Astrocyte (in vitro differentiated cells and primary cell): Measurements from ENCODE around the gene FAAH2.

Source experiments
- CTCF ChIP-seq: IDR thresholded peaks from 2 replicates; pipeline ENCODE4 v1.5.1; 2011; ENCODE audit warnings: low read depth, mild to moderate bottlenecking, inconsistent platforms, low read length, moderate library complexity; ENCODE audit not compliant: insufficient read depth
- EZH2 ChIP-seq: IDR thresholded peaks from 2 replicates; pipeline ENCODE4 v1.6.1; 2012; ENCODE audit warnings: mild to moderate bottlenecking, low read length, inconsistent platforms; ENCODE audit not compliant: insufficient read depth

DNA sequence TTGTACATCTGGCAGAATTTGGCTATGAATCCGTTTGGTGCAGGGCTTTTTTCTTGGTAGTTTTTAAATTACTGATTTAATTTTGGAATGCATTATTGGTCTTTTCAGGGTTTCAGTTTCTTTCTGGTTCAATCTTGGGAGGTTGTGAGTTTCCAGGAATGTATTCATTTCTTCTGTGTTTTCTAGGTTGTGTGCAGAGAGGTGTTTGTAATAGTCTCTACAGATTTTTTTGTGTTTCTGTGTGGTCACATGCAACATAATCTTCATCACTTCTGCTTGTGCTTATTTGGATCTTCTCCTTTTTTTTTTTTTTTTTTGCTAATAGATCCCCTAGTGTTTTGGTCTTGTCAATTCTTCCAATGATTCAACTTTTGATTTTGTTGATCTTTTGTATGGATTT, 77.6 kb downstream of the FAAH2 start:
- TF ChIP-seq CTCF (no peak), EZH2 (no peak)
